HG03175 (cell line): ENCODE measurements around the gene CCNYL1.
"Not testable (repeated sequence)": the region's sequence is repeated elsewhere in the genome, so short reads cannot be mapped to it uniquely, and the experiment has no call there.

ENCODE experiments used
- ATAC-seq: cut with Tn5 transposase; IDR thresholded peaks from one replicate; pipeline ENCODE4 v1.9.1; 2021; ENCODE audit warnings: mild to moderate bottlenecking, moderate library complexity; ENCODE audit not compliant: unreplicated experiment

The CCNYL1 gene

DNA sequence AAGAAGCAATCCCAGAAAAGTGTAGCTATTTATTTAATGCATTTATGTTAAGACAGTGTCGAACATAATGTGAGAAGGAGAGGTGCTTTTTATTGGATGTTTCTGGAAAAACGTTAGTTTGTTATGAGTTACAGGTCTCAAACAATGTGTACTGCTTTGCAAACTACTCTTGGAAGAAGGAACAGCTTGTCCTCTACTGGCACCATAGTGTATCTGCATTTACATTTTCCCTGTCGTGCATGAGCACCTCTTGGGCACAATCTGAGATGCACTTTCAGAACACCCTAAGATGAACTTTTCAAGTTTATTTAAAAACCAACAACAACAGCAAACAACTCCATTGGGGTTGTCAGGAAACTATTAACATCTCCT, 22.8 kb downstream of the CCNYL1 start:
- no peak for ATAC-seq

GRCh38 chr2:207734636-207735512, 23.4 kb downstream of the CCNYL1 start:
- ATAC-seq: no peak

DNA sequence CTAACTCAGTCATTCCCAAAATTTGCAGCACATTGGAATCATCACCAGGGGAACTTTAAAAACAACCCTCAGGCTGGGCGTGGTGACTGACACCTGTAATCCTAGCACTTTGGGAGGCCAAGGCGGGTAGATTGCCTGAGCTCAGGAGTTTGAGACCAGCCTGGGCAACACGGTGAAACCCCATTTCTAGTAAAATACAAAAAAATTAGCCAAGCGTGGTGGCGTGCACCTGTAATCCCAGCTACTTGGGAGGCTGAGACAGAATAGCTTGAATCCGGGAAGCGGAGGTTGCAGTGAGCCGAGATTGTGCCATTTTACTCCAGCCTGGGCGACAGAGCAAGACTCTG, 24.0 kb downstream of the CCNYL1 start:
- not testable (repeated sequence) for ATAC-seq

- no peak for ATAC-seq
Observed at GRCh38 chr2:207743514-207743913, 32.1 kb downstream of the CCNYL1 start.

DNA sequence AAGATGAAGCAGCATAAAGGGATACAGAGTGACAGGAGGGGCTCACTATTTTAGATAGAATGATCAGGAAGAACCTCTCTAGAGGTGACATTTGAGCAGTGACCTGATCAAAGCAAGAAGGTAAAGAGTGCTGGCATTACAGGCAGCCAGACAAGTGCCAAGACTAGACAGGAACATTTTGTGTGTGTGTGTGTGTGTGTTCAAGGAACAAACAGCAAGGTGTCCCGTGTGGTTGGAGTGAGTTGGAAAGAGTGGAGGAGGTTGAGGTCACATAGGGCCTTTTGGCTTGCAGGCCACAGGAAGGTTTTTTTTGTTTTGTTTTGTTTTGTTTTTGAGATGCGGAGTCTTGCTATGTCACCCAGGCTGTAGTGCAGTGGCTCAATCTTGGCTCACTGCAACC, 32.6 kb downstream of the CCNYL1 start:
- ATAC-seq: no peak

GRCh38 chr2:207744451-207744850, 33.0 kb downstream of the CCNYL1 start:
- ATAC-seq: no peak

GRCh38 chr2:207746131-207746530, 34.7 kb downstream of the CCNYL1 start:
- ATAC-seq: peak; percentile 84

GRCh38 chr2:207747653-207748560, 36.5 kb downstream of the CCNYL1 start:
- no peak for ATAC-seq

GRCh38 chr2:207748993-207749392, 37.6 kb downstream of the CCNYL1 start:
- ATAC-seq: no peak

DNA sequence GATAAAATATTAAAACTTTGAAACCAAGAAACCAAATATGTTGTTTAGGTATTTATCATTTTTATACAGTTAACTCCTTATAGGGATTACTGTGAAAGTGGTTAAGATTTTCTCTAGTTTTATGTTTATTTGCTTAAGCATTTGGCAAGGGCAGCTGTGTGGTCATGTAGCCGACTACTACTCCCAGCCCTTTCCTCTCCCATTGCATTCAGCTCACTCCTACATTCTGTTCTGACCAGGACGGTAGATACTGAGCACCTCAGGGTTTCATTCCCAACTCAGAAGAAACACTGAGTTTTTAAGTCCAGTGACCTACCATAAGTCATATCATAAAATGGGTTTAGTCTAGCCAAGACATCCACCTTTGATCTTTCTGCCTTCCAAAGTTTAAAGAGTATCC, 38.4 kb downstream of the CCNYL1 start:
- no peak for ATAC-seq

- ATAC-seq: no peak
Observed at GRCh38 chr2:207750345-207750744, 38.9 kb downstream of the CCNYL1 start.

DNA sequence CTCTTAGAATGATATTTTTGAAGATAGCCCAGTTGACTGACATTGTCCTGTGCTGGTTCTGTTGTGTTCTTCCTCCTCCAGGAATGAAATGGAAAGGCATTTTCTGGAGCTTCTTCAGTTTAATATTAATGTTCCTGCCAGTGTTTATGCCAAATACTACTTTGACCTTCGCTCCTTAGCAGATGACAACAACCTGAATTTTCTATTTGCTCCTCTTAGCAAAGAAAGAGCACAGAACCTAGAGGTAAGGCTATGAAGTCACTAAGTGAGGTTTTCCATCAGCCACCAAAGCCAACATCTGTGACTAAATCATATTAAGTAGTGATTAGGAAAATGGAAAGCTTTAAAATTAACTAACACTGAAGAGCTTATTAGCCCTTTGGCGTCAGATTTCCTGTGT, 39.4 kb downstream of the CCNYL1 start:
- no peak for ATAC-seq

GRCh38 chr2:207753688-207754087, 42.2 kb downstream of the CCNYL1 start:
- not testable (repeated sequence) for ATAC-seq

DNA sequence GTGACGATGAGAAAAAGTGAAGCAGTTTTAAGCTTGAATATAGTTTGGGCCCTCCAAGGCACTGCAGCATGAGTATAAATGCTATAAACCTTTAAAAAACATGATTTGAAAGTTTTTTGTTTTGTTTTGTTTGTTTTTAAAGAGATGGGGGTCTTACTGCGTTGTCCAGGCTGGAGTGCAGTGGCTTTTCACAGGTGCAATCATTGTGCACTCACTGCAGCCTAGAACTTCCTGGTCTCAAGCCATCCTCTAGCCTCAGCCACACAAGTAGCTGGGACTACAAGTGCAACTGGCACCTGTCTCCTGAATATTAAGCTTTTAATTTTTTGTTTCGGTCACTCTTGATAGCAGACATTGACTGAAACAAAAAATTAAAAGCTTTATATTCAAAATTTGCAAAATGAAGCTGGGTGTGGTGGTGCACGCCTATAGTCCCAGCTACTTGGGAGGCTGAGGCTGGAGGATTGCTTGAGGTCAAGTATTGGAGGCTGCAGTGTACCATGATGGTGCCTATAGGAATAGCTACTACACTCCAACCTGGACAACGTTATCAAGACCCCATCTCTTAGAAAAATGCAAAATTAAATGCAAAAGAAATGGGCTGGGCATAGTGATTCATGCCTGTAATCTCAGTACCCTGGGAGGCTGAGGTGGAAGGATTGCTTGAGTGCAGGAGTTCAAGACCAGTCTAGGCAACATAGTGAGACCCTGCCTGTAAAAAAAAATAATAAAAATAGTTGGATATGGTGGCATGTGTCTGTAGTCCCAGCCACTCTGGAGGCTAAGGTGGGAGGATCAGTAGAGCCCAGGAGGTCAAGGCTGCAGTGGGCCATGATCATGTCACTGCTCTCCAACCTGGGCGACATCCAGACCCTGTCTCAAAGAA, 43.3 kb downstream of the CCNYL1 start:
- no peak for ATAC-seq

DNA sequence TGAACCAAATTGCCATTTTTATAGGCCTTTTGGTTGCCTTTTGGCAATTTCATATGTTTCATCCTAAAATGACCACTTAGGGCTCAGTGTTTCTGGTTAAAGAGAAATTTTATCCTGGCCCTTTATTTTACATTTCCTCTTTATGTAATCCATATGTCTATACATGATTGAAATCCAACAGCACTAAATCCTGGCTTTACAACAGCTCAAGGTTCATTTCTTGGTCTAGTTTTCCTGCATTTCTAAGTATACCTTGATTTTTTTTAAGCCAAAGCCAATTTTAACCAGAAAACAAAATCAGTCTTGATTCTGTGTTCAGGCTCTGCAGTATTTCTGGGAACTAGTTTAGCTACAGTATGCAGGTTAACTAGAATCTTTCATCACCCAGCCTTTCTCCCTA, 46.6 kb downstream of the CCNYL1 start:
- no peak for ATAC-seq

- no peak for ATAC-seq
Observed at GRCh38 chr2:207759890-207760289, 48.5 kb downstream of the CCNYL1 start.

DNA sequence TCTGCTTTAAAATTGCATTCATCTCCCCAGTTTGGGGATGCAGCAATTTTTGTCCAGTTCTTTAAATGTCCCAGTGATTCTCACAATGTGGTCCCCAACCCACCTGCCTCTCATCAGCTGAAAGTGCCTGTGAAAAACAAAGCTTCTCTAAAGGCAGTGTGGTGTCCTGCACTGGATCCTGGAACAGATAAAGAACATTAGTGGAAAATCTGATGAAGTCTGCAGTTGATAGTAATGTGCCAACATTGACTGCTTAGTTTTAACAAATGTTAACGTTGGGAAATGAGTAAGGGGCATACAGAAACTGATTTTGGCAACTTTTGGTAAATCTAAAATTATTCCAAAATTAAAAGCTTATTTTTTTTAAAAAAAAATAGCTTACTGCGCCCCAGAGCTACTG, 49.0 kb downstream of the CCNYL1 start:
- no peak for ATAC-seq

- not testable (repeated sequence) for ATAC-seq
Observed at GRCh38 chr2:207761426-207761825, 50.0 kb downstream of the CCNYL1 start.

DNA sequence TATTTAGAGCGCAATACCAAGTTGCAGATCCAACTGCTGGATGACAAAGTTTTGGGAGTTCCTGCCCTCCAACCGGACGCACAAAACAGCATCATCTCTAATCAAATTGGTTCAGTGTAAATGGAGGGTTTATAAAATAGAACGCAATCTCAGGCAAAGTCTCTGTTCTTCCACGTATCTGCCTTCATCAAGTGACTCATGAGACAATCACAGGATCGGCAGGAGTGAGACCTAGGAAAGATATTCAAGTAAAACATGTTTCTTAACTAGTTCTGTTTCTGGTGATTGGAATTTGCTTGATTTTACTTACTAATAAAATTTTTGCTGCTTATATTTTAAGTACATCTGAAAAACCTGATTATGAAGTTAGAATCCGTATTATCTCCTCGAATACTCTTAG, 50.7 kb downstream of the CCNYL1 start:
- no peak for ATAC-seq

- no peak for ATAC-seq
Observed at GRCh38 chr2:207763303-207763917, 52.0 kb downstream of the CCNYL1 start.
